HG02840 (cell line): Measurements from ENCODE around the gene APOBEC2.
"Not testable (repeated sequence)": the region's sequence is repeated elsewhere in the genome, so short reads cannot be mapped to it uniquely, and the experiment has no call there.

ENCODE experiments used
- ATAC-seq: cut with Tn5 transposase; IDR thresholded peaks from one replicate; pipeline ENCODE4 v1.9.1; 2021; ENCODE audit warnings: mild to moderate bottlenecking, moderate library complexity, moderate number of reproducible peaks; ENCODE audit not compliant: unreplicated experiment, low FRiP score

The APOBEC2 gene

DNA sequence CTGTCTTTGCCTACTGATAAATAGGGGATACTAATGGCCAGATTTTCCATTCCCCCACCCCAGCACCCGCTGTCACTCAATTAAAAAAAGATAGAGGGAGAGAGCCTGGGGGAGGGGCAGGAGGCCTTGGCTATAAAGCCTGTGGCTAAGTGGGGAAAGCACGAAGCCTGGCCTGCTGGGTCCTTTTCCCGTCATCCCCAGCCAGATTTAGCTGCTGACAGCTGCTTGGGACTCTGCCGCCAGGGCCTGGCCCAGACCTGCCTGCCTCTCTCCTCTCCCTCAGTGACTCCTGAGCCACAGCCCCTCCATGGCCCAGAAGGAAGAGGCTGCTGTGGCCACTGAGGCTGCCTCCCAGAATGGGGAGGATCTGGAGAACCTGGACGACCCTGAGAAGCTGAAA, at the start of gene APOBEC2:
TSS of gene APOBEC2 (plus strand) at position 162 of the 400 bp plus-strand sequence. CDS start at position 308, 146 bp downstream.
- ATAC-seq = no peak

DNA sequence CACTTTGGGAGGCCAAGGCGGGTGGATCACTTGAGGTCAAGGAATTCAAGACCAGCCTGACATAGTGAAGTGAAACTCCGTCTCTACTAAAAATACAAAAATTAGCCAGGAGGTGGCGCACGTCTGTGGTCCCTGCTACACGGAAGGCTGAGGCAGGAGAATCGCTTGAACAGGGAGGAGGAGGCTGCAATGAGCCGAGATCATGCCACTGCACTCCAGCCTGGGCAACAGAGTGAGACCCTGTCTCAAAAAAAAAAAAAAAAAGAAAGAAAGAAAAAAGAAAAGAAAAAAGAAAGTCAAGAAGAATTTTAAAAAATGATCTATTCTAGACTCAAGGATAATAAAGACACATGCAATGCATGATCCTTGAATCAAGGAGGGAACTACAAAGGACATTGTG, 46.8 kb upstream of the APOBEC2 start:
- ATAC-seq = not testable (repeated sequence)

DNA sequence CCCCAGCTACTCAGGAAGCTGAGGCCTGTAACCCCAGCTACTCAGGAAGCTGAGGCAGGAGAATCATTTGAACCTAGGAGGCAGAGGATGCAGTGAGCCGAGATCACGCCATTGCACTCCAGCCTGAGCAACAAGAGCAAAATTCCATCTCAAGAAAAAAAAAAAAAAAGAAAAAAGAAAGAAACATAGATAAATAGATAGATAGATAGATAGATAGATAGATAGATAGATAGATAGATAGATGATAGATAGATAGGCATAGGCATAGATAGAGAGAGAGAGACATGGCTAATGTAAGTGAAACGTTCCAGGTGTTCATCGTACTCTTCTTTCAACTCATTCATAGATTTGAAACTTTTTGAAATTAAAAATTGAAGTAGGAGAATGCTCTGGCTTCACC, 46.0 kb upstream of the APOBEC2 start:
- not testable (repeated sequence) for ATAC-seq

DNA sequence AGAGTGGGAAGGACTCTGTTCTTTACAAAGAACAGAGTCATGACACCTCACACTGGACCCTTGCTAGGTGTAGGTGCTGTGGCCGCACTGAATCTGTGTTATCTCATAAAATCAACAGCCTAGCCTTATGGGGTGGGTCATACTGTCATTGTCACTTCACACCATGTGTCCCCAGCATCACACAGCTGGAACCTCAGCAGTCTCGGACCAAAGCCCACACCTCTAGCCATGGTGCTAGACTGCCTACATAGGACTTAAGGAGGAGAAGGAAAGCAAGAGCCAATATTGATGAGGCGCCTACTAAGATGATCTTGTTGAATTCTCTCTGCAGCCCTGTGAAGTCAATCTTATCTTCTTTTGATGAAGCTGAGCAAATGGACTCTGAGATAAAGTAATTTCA, 45.0 kb upstream of the APOBEC2 start:
- no peak for ATAC-seq

DNA sequence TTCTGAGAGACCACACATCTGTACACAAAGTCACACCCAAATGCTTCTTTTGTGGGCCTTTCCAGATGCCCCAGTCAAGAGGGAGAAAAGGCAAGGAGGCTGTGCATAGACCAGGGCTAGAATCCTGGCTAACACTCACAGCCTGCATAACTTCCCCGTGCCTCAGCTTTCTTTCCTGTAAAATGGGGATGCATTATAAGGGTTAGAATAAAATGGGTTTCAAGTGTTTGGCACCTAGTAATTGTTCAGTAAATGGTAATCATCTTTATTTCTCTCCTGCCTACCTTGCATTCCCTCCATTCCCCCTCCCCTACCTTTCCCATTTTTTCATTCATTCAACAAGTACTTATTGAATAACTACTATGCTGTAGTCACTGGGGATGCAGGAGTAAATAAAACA, 43.3 kb upstream of the APOBEC2 start:
- ATAC-seq = no peak

DNA sequence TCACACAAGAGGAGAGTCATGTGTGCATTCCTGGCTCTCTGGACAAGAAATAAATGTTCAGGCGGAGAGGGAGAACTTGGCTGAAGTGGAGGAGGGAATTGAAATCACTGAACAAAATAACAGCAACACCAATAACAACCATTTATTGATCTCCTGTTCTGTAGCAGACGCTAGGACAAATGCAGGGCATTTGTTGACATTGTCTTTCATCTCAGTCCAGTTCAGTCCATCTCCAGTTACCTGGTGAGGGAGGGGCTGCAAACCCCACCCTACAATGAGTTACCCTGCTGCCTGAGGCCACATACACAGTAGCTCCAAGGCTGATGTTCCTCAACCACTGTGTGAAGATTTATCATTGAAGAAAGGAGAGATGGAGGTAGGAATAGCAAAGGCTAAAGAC, 41.3 kb upstream of the APOBEC2 start:
- no peak for ATAC-seq

DNA sequence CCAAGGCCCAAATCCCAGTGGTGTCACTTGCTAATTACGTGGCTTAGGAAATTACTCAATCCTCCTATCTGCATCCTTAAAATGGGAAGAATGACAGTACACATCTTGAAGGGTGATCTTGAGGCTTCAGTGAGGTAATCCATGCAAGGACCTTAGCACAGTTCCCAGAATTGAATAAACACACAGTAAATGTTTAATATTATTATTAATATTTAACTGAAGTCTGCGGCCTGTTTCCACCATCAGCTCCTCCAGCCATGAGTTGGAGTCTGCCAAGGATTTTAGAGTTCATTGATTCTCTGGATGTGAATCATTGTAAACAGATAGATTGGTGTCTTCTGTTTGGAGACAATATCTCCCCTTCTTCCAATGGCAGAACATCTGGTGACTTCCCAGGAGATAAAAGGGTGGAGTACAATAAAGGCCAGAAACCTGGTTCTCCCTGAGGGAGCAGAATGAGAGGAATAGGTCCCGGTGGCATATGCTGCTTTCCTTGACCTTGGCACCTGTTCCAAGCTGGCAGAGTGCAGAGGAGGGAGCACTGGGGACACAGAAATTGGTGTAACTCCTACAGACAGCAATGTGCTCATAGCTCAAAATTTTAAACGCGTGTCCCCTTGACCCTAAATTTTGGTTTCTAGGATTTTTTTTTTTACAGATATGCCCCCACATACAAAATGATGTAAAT, 39.4 kb upstream of the APOBEC2 start:
- ATAC-seq = no peak

DNA sequence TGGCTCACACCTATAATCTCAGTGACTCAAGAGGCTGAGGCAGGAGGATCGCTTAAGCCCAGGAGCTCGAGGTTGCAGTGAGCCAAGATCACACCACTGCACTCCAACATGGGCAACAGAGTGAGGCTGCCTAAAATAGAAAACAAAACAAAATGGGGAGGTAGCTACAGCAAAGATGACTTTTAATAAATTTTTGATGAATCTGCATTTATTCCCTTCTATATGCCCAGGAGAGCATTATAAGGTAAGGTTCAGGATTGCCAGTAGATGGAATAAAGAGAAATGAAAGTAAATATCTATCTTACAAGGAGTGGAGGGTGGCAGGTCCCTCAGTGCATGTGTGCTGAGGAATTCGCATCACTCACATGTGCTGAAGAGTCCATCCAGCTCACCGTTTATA, 38.2 kb upstream of the APOBEC2 start:
- no peak for ATAC-seq

DNA sequence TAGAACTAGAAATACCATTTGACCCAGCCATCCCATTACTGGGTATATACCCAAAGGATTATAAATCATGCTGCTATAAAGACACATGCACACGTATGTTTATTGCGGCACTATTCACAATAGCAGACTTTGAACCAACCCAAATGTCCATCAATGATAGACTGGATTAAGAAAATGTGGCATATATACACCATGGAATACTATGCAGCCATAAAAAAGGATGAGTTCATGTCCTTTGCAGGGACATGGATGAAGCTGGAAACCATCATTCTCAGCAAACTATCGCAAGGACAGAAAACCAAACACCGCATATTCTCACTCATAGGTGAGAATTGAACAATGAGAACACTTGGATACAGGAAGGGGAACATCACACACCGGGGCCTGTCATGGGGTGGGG, 37.1 kb upstream of the APOBEC2 start:
- ATAC-seq = not testable (repeated sequence)

DNA sequence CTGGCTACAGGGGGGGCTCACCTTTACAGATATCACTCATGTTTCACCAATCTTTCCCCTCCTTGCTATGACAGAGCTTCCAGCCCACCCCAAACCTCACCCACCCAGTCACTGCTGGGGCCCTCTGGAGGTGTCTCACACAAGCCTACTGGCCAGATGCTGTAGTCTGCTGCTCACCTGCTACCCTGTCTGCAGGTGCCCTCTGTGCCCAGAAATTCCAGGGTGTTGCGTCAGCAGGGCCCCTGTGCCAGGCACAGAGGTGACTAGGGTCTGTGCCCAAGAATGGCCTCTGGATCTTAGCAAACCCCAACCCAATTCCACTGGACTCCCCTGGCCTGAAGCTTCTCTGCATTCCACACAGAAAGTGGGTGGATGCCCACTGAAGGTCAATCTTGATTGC, 35.3 kb upstream of the APOBEC2 start:
- ATAC-seq = no peak

DNA sequence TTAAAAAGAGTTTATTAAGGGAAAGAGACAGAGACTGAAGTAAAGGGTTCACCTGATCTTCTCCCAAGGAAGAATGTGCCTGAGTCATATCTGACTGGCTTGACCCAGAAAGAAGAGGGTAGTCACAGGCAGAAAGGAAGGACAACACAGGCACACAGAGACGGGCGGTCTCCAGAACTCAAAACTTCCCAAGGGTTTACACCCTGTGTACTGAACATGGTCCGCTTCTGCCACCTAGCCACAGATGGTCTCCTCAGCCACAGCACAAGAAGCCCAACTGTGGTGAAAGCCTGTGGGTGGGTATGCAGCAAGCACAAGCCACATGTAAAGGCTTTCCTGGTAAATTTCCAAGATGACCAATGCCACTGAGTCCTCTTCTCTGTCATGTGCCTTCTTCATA, 31.2 kb upstream of the APOBEC2 start:
- ATAC-seq = no peak

DNA sequence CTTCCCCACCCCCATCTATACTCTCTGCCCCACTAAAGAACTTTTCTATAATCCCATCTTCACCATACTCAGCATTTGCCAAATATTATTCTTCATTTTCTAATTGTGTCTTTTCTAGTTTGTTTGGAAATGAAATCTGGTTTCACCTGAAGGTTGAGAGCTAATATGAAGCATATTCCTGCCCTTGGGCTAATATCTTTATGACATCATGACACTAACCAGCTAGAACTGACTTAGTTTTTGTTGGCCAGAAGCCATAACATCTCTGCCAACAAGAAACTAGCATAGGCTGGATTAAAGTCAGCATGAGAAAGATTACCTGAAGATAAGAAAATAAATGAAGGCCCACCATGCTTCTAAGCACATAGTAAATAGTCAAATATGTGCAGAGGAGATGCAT, 30.7 kb upstream of the APOBEC2 start:
- ATAC-seq = no peak

DNA sequence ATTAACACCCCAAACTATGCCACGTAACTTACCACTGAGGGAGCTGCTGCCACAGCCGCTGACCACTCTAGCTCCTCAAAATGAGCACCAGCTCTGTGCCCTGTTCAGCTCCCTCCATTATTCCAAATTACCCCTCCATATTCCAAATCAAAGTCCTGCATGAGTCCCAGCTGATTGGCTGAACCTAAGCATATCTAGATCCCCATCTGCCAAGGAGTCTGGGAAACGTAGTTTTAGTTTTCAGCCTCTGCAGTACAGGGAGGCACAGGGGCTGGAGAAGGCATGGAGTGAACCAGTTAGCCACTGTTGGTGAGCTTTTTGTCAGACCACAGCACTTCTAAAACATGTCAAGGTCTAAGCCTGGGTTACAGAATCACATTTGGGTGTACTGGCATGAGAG, 29.9 kb upstream of the APOBEC2 start:
- ATAC-seq = no peak

DNA sequence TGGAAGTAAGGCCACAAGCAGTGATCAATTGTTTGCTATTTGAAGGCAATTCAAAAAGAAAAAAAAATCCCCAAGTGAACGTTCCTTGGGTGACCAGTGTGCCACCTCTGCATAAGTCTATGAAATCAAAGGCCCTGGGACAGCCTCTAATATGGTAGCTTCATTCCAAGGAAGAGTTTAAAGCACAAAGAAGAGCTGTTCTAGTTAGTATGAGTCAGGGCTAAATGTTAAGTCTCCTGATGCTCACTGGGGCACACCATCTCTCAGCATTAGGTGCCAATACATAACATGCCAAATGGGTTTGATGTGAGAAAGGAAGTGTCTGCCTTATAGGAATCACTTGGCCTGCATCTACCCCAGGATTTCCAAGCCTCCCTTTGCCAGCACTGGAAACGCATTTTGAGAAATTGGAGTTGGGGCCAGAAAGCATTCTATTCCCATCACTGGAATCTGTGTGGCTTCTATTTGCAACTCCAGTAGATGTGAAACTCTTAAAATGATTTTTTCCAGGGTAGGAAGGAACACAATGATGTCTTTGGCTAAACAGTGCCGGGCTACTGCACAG, 27.0 kb upstream of the APOBEC2 start:
- no peak for ATAC-seq

DNA sequence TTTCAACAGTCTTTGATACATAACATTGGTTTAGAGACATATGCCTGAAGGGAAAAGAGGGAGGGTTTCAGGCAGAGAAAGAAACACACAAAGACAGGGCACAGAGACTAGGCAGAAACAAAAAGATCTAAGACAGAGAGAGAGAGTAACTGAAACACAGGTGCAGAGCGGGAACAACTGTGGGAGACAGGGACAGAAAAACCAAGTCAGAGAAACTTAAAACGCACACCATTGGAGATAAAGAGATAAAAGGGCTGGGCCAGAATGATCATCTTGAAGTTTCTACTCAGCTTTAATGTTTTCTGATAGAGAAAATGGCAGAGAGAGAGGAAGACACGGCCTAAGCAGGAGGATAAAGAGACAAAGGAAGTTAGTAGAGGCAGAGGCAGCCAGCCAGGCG, 25.8 kb upstream of the APOBEC2 start:
- no peak for ATAC-seq

DNA sequence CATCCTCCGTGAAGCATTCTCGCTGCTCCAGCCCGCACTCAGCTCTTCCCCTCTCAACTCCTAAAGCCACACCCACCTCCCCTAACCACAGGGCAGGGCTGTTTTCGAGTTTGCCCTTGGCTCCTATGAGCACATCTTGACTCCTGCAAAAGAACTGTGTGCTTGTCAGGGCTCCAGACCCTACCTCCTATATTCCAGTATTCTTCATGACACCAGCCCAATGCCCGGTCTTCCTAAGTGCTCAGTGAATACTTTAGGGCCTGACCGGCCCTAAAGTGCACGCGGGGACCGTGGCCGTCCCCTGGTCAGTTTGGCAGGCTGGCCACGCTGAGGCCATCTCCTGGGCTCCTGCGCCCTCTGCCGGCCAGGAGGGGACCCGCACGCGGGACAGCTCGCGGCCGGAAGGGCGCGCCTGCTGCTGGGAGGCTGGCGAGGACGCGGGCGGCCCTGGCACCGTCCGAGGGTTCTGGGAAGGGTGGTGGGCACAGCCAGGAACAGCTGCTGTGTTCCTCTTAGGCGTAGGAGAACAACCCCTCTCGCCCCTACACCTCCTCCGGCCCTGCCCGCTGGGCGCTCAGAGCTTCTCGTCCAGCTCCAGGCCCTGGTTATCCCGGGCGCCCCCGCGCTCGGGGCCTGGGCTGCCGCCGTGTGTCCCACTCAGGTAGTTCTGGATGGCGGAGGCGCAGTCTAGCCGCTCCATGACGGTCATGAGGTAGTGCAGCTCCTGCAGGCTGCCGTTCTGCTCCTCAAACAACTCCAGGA, 25.0 kb upstream of the APOBEC2 start:
- ATAC-seq = peak; percentile 83

DNA sequence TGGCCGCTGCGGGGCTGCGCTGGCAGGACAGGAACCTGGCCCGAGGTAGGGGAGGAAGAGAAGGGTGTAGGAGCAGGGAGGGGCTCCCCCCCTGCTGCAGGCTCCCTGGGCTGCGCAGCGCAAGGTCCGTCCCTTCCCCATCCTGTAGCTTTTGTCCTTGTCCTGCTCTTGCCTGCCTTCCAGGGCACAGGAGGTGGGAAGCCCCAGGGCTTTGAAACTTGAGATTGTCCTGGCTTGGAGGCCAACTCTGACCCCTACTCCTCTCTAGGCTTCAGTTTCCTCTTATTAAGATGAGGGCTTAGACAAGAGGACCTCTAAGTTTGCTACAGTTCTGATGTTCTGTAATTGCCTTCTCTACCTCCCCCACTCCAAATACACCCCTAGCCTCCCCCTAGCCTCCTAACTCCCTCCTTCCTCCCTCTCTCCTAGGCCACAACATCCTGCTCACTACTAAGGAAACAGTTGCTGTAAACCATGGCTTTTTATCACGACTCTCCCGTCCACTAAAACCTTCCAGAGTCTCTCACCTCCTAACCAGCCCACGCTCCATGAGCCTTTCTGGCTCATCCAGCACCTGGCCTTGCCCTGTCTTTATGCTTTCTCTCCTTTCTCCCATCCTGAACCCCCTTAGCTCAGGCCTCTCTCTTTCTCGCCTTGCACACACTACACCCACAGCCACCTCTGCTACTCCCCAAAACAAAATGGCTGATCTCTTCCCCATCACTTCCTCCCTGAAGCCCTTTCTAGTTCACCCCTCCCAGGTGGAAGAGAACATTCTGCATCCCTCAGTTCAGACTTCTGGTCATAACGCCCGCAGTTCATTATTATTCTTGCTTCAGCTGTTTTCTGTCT, 24.2 kb upstream of the APOBEC2 start:
- peak; percentile 39 for ATAC-seq

DNA sequence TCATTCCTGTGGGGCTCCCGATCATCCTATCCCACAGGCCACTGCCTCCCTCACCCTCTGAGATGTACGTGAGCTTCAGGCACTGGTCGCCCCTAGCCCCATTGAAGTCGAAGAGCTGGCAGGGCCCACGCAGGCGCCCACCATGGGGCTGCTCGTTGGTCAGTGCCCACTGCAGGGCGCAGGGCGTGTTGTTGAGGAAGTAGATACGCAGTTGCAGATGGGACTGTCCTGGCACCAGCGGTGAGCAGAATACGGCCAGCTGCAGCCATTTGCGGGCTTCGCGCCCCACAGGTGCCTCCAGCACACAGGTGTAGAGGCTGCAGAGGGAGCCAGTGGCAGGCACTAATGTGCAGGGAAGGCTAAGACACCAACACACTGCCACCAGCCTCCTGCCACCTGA, 20.2 kb upstream of the APOBEC2 start:
- no peak for ATAC-seq

DNA sequence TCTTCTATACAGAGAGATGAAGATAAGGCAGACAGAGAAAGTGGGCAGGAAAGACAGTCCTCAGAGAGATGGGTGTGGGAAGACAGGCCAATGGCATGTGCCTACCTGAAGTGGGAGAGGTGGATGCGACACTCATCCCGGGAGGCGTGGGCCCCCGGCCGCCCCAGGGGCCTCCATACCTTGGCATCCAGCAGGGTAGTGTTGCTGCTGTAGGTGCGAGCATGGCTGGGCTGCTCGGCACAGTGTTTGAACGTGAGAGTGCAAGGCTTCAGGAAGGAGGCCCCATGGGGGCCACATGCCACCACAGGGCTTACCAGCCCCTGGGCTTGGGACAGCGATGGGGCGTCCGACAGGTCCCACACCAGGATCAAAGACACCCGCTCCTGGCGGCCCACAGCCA, 19.2 kb upstream of the APOBEC2 start:
- ATAC-seq = no peak

DNA sequence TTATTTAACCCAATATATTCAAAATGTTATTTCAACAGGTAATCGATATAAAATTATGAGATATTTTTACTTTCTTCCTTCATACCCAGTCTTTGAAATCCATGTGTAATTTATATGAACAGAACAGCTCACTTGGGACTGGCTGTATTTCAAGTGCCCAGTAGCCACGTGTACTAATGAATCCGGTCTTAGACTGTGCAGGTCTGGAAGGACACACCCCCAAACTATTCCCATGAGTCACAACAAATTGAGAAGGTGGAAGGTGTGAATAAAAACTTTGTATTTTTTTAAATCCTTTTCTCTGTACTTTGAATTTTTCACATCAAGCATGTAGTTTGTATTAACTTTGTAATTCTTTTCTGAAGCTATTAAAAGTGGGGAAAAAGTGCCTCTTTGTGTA, 16.8 kb upstream of the APOBEC2 start:
- no peak for ATAC-seq

DNA sequence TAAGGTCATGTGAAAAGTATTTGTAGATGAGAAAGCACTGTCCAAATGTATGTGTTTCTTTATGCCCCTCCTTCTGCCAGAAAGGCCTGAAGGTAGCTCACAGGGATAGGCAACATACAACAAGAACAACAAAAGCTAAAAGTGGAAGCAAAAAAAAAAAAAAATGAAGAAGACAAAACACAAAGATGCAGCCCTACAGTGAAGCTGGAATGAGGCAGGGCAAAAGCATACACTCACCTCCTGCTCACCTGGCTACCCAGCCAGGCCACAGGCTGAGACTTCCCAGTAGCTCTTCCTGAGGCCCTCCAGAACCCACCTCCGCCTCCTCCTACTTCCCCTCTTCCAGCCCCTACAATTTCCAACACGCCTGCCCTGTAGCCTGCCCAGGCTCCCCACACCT, 16.4 kb upstream of the APOBEC2 start:
- ATAC-seq = no peak
